Esophagus squamous epithelium (tissue), 5 donors: ENCODE measurements around the gene POC1A. TPM values are rescaled to one million over a fixed set of nuclear protein-coding genes. Genes with fewer than 3 reads are reported as not detected.

ENCODE experiments used
- DNase-seq: peaks from one replicate; lab custom pipeline; 2025; lab: John Stamatoyannopoulos, UW
- H3K27ac ChIP-seq, 4 donors: fragments of 200-600 bp; sonication (generic); one replicate each; pipeline ENCODE4 v1.5.1; 2016 to 2019; ENCODE audit warnings: mild to moderate bottlenecking in 1 of 4
- H3K27me3 ChIP-seq, 4 donors: fragments of 200-600 bp; sonication (generic); 1 replicate in 3 of 4; 2 replicates in 1 of 4; pipeline versions ENCODE4 v1.5.1 to v1.6.0; 2017 to 2021; ENCODE audit warnings: antibody characterized with exemption in 1 of 4
- H3K36me3 ChIP-seq, 3 donors: fragments of 200-600 bp; sonication (generic); one replicate each; pipeline ENCODE4 v1.5.1; 2016 to 2019
- H3K4me1 ChIP-seq, 3 donors: fragments of 200-600 bp; sonication (generic); one replicate each; pipeline ENCODE4 v1.5.1; 2017 to 2019
- H3K4me3 ChIP-seq, 4 donors: fragments of 200-600 bp; sonication (generic); 1 replicate in 3 of 4; 2 replicates in 1 of 4; pipeline ENCODE4 v1.5.1; 2016 to 2019; ENCODE audit warnings: mild to moderate bottlenecking in 2 of 4, moderate library complexity in 1 of 4
- H3K9me3 ChIP-seq, 3 donors: fragments of 200-600 bp; sonication (generic); one replicate each; pipeline ENCODE4 v1.5.1; 2016 to 2019
- POLR2A ChIP-seq, 4 donors: fragments of 450-650 bp; IDR thresholded peaks; one replicate each; pipeline ENCODE4 v1.6.1; 2017; ENCODE audit warnings: antibody characterized with exemption in 4 of 4, mild to moderate bottlenecking in 4 of 4, moderate library complexity in 3 of 4
- WGBS, 2 donors: methylation state at CpG; one replicate each; pipeline ENCODE4 v1.1.5; 2018; 5-methylcytosine and 5-hydroxymethylcytosine counted together
- intact Hi-C: fragments of 100-400 bp; cut with DNase I; formaldehyde crosslinking; loops from one replicate; pipeline ENCODE4 v1.15.0; 2022
- total RNA-seq, 4 donors: library from RNA; depleted of rRNA; stranded (reverse); fragments of >200 nt; gene quantifications; one replicate each; pipeline ENCODE4 v1.1.0, GENCODE V29; 2016
- TF ChIP-seq, protein P1 (sequence below), 6 experiments: fragments of 450-650 bp in 4 of 6; fragments of 200-600 bp in 2 of 6; sonication (generic) in 2 of 6; IDR thresholded peaks; one replicate each; pipeline ENCODE4 v1.5.1; 2016 to 2019; ENCODE audit warnings: antibody characterized with exemption in 6 of 6, mild to moderate bottlenecking in 4 of 6, moderate library complexity in 4 of 6
- donor health status: DM: yes; HTN: yes; CAD: no.

The POC1A gene
- total RNA-seq, 4 donors from 2014 or later, result 2.7 to 10.3 (median 4.8) TPM

DNA sequence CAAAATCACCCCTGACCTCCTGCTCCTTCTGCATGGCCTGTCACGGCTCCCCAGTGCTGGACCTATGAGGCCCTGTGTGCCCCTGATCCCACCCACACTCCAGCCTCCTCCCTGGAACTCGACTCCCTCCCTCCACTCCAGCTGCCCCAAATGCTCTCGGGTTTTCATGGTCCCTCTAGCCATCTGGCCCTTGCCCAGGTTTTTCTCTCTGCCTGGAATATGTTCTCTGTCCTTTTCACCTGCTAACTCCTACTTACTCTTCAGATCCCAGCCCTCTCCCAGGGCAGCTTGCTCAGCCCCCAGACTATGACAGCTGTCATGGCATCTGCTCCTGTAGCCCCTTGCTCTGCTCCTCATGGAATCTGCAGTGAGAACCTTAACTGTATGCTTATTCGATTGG is 128.2 kb downstream of the POC1A start:
- H3K27ac ChIP-seq, result no peak overlapping the region
- peaks cover 3 to 66% (median 35%) of the 10 kb centered on the region in 3 donors for H3K4me1 ChIP-seq
- no peak for DNase-seq
- TF ChIP-seq, protein P1, sequence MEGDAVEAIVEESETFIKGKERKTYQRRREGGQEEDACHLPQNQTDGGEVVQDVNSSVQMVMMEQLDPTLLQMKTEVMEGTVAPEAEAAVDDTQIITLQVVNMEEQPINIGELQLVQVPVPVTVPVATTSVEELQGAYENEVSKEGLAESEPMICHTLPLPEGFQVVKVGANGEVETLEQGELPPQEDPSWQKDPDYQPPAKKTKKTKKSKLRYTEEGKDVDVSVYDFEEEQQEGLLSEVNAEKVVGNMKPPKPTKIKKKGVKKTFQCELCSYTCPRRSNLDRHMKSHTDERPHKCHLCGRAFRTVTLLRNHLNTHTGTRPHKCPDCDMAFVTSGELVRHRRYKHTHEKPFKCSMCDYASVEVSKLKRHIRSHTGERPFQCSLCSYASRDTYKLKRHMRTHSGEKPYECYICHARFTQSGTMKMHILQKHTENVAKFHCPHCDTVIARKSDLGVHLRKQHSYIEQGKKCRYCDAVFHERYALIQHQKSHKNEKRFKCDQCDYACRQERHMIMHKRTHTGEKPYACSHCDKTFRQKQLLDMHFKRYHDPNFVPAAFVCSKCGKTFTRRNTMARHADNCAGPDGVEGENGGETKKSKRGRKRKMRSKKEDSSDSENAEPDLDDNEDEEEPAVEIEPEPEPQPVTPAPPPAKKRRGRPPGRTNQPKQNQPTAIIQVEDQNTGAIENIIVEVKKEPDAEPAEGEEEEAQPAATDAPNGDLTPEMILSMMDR (IDR thresholded peaks at IDR 0.05), result no peak
- TF ChIP-seq POLR2A (IDR thresholded peaks at IDR 0.05), result no peak
- no peaks in the 10 kb centered on the region for H3K9me3 ChIP-seq
- 53 to 63% methylated on average over 4 of the region's 4 CpGs for WGBS, 2 donors
- H3K36me3 ChIP-seq, result no peaks in the 10 kb centered on the region
- no peak overlapping the region for H3K4me3 ChIP-seq
- intact Hi-C loops, result no loop called here
- H3K27me3 ChIP-seq, result no peaks in the 10 kb centered on the region

DNA sequence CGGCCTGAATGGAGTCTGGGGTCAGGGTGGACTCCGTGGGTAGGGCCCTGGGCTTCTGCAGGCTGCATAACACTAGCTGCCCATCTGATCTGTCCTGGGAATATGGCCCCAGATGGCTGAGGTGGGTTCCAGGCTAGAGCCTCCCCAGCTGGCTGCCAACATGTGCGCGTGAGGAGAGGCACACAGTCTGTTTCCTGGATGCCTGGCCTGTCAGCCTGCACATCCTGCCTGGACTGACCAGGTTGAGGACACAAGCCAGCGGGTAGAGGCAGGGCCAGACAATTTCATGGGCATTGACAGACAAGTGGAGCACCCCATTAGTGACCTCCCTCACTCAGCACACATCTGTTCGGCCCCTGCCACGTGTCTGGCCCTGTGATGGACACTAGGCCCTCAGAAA is 128.8 kb downstream of the POC1A start:
- peaks cover 0 to 66% (median 33%) of the 10 kb centered on the region in 3 donors for H3K4me1 ChIP-seq
- TF ChIP-seq POLR2A (IDR thresholded peaks at IDR 0.05), result no peak
- TF ChIP-seq, protein P1 (IDR thresholded peaks at IDR 0.05), result no peak
- no peak overlapping the region for H3K4me3 ChIP-seq
- intact Hi-C loops, result no loop called here
- H3K9me3 ChIP-seq, result no peaks in the 10 kb centered on the region
- no peak overlapping the region for H3K27ac ChIP-seq
- WGBS, 2 donors, result 63 to 66% methylated on average over 2 to 3 of the region's 7 CpGs
- DNase-seq, result no peak
- H3K27me3 ChIP-seq, result no peaks in the 10 kb centered on the region
- H3K36me3 ChIP-seq, result no peaks in the 10 kb centered on the region

Other genes with a start within 250 kb of the POC1A start
- gene RRP9, start 212.5 kb downstream of the POC1A start, total RNA-seq, result 10 to 100 TPM; 11.1 to 30.3 (median 21.3) TPM
- 10 to 100 TPM in 2 of 4 donors, 1 to 10 TPM in 2; 7.3 to 33.0 (median 14.2) TPM for gene PARP3, start 212.1 kb downstream of the POC1A start, total RNA-seq
- under 1 TPM in 2 of 4 donors, not detected in 2; 0.09 to 0.38 TPM for gene GPR62, start 199.0 kb downstream of the POC1A start, total RNA-seq
- 10 to 100 TPM; 13.0 to 47.3 (median 19.5) TPM for gene PCBP4, start 187.0 kb downstream of the POC1A start, total RNA-seq
- gene ABHD14B, start 180.4 kb downstream of the POC1A start, total RNA-seq, result 10 to 100 TPM; 29.6 to 54.4 (median 33.4) TPM
- 10 to 100 TPM in 2 of 4 donors, 1 to 10 TPM in 2; 4.3 to 14.2 (median 9.4) TPM for gene ABHD14A, start 179.4 kb downstream of the POC1A start, total RNA-seq
- gene ACY1, start 170.9 kb downstream of the POC1A start, total RNA-seq, result 10 to 100 TPM; 20.2 to 42.7 (median 33.6) TPM
- gene RPL29, start 158.5 kb downstream of the POC1A start, total RNA-seq, result 1,000 to 10,000 TPM; 1,191 to 2,826 (median 1,725) TPM
- gene DUSP7, start 97.9 kb downstream of the POC1A start, total RNA-seq, result 100 to 1,000 TPM in 1 of 4 donors, 10 to 100 TPM in 3; 49.3 to 105 (median 62.1) TPM
- gene ALAS1, start 43.7 kb upstream of the POC1A start, total RNA-seq, result 10 to 100 TPM; 28.3 to 45.5 (median 35.1) TPM
- not detected for gene TLR9, start 71.2 kb upstream of the POC1A start, total RNA-seq
- gene TWF2, start 84.7 kb upstream of the POC1A start, total RNA-seq, result 10 to 100 TPM; 31.6 to 74.9 (median 55.7) TPM
- 10 to 100 TPM in 3 of 4 donors, 1 to 10 TPM in 1; 3.2 to 25.6 (median 12.3) TPM for gene PPM1M, start 91.3 kb upstream of the POC1A start, total RNA-seq
- gene WDR82, start 124.2 kb upstream of the POC1A start, total RNA-seq, result 10 to 100 TPM; 42.7 to 58.7 (median 52.9) TPM
- 1 to 10 TPM; 4.5 to 8.0 (median 7.5) TPM for gene GLYCTK, start 133.4 kb upstream of the POC1A start, total RNA-seq
- 1 to 10 TPM; 1.3 to 5.9 (median 1.9) TPM for gene DNAH1, start 161.9 kb upstream of the POC1A start, total RNA-seq